ENCODE data around the gene NEK10. TPM values are rescaled to one million over a fixed set of nuclear protein-coding genes. Genes with fewer than 3 reads are reported as not detected.

The NEK10 gene
- total and polyA plus RNA-seq, 2 donors (not counting 1 experiment from before 2014, with no cell fraction given) = 0.49 to 0.55 TPM

- no peaks in the 10 kb centered on the region for H3K27me3 ChIP-seq (replicated peaks in 1 of 4; ENCODE audit: control extremely low read depth in 1 of 4, control insufficient read depth in 3 of 4, insufficient read depth in 4 of 4, low read length in 3 of 4)
- no peaks in the 10 kb centered on the region for H3K79me2 ChIP-seq (ENCODE audit: control insufficient read depth, insufficient read depth, low read length)
- H3K27ac ChIP-seq (ENCODE audit: low read length in 2 of 2) = no peak overlapping the region
- H3K9ac ChIP-seq (ENCODE audit: low read length) = no peak overlapping the region
- no peak overlapping the region for H2AFZ ChIP-seq (ENCODE audit: insufficient read depth, low read depth, low read length, poor library complexity, severe bottlenecking)
- no CpG with 5 or more reads among the region's 2 CpGs for WGBS (ENCODE audit: insufficient coverage)
- H4K20me1 ChIP-seq (ENCODE audit: control insufficient read depth, insufficient read depth, low read length, poor library complexity, severe bottlenecking) = no peaks in the 10 kb centered on the region
- no peak overlapping the region for H3K4me2 ChIP-seq (replicated peaks; ENCODE audit: low read depth, low read length, poor library complexity, severe bottlenecking)
- POLR2A ChIA-PET = no interaction called here
- H3K4me3 Mint-ChIP-seq = no peak overlapping the region
- ATAC-seq (ENCODE audit: low read depth) (no peak), DNase-seq (no peak)
- no peak overlapping the region for H3K4me3 ChIP-seq (ENCODE audit: control extremely low read depth in 1 of 5, extremely low read depth in 1 of 5, insufficient read depth in 1 of 5, low read depth in 2 of 5, low read length in 4 of 5)
- H3K36me3 ChIP-seq (replicated peaks in 1 of 2; ENCODE audit: control extremely low read depth in 1 of 2, control insufficient read depth in 1 of 2, extremely low read depth in 1 of 2, insufficient read depth in 2 of 2, low read length in 1 of 2) = no peaks in the 10 kb centered on the region
- intact Hi-C loops (cut with micrococcal nuclease) = no loop called here
- peaks cover 4% of the 10 kb centered on the region for H3K27me3 Mint-ChIP-seq
- TF ChIP-seq, protein P1, sequence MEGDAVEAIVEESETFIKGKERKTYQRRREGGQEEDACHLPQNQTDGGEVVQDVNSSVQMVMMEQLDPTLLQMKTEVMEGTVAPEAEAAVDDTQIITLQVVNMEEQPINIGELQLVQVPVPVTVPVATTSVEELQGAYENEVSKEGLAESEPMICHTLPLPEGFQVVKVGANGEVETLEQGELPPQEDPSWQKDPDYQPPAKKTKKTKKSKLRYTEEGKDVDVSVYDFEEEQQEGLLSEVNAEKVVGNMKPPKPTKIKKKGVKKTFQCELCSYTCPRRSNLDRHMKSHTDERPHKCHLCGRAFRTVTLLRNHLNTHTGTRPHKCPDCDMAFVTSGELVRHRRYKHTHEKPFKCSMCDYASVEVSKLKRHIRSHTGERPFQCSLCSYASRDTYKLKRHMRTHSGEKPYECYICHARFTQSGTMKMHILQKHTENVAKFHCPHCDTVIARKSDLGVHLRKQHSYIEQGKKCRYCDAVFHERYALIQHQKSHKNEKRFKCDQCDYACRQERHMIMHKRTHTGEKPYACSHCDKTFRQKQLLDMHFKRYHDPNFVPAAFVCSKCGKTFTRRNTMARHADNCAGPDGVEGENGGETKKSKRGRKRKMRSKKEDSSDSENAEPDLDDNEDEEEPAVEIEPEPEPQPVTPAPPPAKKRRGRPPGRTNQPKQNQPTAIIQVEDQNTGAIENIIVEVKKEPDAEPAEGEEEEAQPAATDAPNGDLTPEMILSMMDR (IDR thresholded peaks at IDR 0.05) = no peak
- TF ChIP-seq EZH2 (IDR thresholded peaks at IDR 0.05; ENCODE audit: borderline replicate concordance, insufficient read depth, low read depth, low read length, poor library complexity, severe bottlenecking) = no peak
- H3K4me1 Mint-ChIP-seq = no peaks in the 10 kb centered on the region
- CTCF ChIA-PET = no interaction called here
- no peaks in the 10 kb centered on the region for H3K9me3 Mint-ChIP-seq (ENCODE audit: insufficient read depth)
- H3K4me1 ChIP-seq (ENCODE audit: control insufficient read depth in 2 of 2, insufficient read depth in 2 of 2, low read length in 2 of 2) = no peaks in the 10 kb centered on the region
- H3K27ac Mint-ChIP-seq = no peak overlapping the region
- H3K9me3 ChIP-seq (ENCODE audit: control extremely low read depth in 1 of 3, control insufficient read depth in 2 of 3, insufficient read depth in 1 of 3, low read length in 2 of 3) = peaks cover 0 to 3% (median 0%) of the 10 kb centered on the region in 3 donors
Measured at GRCh38 chr3:27200721-27201489, 168.3 kb downstream of the NEK10 start.

DNA sequence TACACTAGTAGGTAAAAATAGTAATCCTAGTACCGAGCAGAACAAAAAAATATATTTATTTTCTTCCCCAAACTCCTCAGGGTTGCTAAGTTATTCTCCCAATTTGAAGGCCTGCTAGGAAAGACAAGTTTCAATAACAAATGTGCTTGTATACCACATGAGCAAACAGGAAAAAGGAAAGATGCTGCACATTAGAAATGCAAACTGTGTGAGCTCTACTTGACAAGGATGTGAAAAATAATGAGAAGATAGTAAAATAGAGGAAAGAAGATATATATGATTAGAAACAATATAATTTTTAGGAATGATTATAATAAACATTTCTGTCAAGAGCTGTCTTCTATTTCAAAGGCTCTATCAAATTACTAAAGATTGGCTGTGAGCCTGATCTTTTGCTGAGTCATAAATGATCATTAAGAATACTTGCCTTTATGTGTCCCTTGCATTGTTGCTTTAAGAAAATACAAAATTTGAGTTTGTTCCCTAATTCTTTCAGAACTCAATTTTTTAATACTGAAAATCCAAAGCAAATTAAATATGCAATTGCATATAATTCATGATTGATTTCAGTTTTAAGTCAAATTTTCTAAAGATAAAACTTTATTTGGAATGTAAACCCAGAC, 174.2 kb downstream of the NEK10 start:
- intact Hi-C loops (cut with micrococcal nuclease) = no loop called here
- Histone ChIP-seq H3K27ac (ENCODE audit: low read length in 2 of 2) (no peak overlapping the region), H3K9ac (ENCODE audit: low read length) (no peak overlapping the region), H3K4me3 (ENCODE audit: control extremely low read depth in 1 of 5, extremely low read depth in 1 of 5, insufficient read depth in 1 of 5, low read depth in 2 of 5, low read length in 4 of 5) (no peak overlapping the region), H3K9me3 (ENCODE audit: control extremely low read depth in 1 of 3, control insufficient read depth in 2 of 3, insufficient read depth in 1 of 3, low read length in 2 of 3) (peaks cover 0 to 3% (median 0%) of the 10 kb centered on the region in 3 donors), H3K4me1 (ENCODE audit: control insufficient read depth in 2 of 2, insufficient read depth in 2 of 2, low read length in 2 of 2) (no peaks in the 10 kb centered on the region), H3K36me3 (replicated peaks in 1 of 2; ENCODE audit: control extremely low read depth in 1 of 2, control insufficient read depth in 1 of 2, extremely low read depth in 1 of 2, insufficient read depth in 2 of 2, low read length in 1 of 2) (no peaks in the 10 kb centered on the region), H3K27me3 (replicated peaks in 1 of 4; ENCODE audit: control extremely low read depth in 1 of 4, control insufficient read depth in 3 of 4, insufficient read depth in 4 of 4, low read length in 3 of 4) (no peaks in the 10 kb centered on the region), H3K4me2 (replicated peaks; ENCODE audit: low read depth, low read length, poor library complexity, severe bottlenecking) (no peak overlapping the region), H4K20me1 (ENCODE audit: control insufficient read depth, insufficient read depth, low read length, poor library complexity, severe bottlenecking) (no peaks in the 10 kb centered on the region), H2AFZ (ENCODE audit: insufficient read depth, low read depth, low read length, poor library complexity, severe bottlenecking) (no peak overlapping the region), H3K79me2 (ENCODE audit: control insufficient read depth, insufficient read depth, low read length) (no peaks in the 10 kb centered on the region)
- no peak for DNase-seq
- Mint-ChIP-seq H3K4me1 (no peaks in the 10 kb centered on the region), H3K9me3 (ENCODE audit: insufficient read depth) (no peaks in the 10 kb centered on the region), H3K4me3 (no peak overlapping the region), H3K27me3 (peaks cover 4% of the 10 kb centered on the region), H3K27ac (no peak overlapping the region)
- no CpG with 5 or more reads among the region's 1 CpG for WGBS (ENCODE audit: insufficient coverage)
- ChIA-PET POLR2A (no interaction called here), CTCF (no interaction called here)
- TF ChIP-seq, protein P1 (IDR thresholded peaks at IDR 0.05) = no peak
- no peak for TF ChIP-seq EZH2 (IDR thresholded peaks at IDR 0.05; ENCODE audit: borderline replicate concordance, insufficient read depth, low read depth, low read length, poor library complexity, severe bottlenecking)
- no peak for ATAC-seq (ENCODE audit: low read depth)

All from B cell (primary cell).